ENCODE results near the gene NCR3LG1. TPM values are rescaled to one million over a fixed set of nuclear protein-coding genes. Genes with fewer than 3 reads are reported as not detected.
A peak's percentile ranks its signal among the peaks of the same experiment; 100 is the strongest.

NCR3LG1 gene
- total and polyA plus RNA-seq, 5 donors from 2014 or later: 0.12 to 0.69 TPM; not detected in 3

GRCh38 chr11:17411418-17411817 lies 59.8 kb downstream of the NCR3LG1 start:
- no peak overlapping the region for H3K4me3 Mint-ChIP-seq
- peaks cover 3% of the 10 kb centered on the region for H3K27me3 ChIP-seq (ENCODE audit: control insufficient read depth, insufficient read depth, low read length)
- peaks cover 0 to 2% (median 0%) of the 10 kb centered on the region in 7 donors for H3K9me3 Mint-ChIP-seq
- peak overlapping the region in 1 of 3 donors; percentile 81 for H3K27ac Mint-ChIP-seq
- no peaks in the 10 kb centered on the region for H3K27me3 Mint-ChIP-seq
- ATAC-seq (ENCODE audit: low read depth in 2 of 2): no peak
- peaks cover 4% of the 10 kb centered on the region for H3K36me3 Mint-ChIP-seq
- H3K4me3 ChIP-seq (ENCODE audit: low read depth, low read length): no peak overlapping the region
- H3K9me3 ChIP-seq (ENCODE audit: control insufficient read depth in 2 of 2, low read length in 2 of 2): no peaks in the 10 kb centered on the region
- H3K4me1 ChIP-seq (ENCODE audit: control insufficient read depth, insufficient read depth, low read length, poor library complexity, severe bottlenecking): no peaks in the 10 kb centered on the region
- no peak for DNase-seq
- peaks cover 0 to 2% (median 0%) of the 10 kb centered on the region in 4 donors for H3K4me1 Mint-ChIP-seq
- H3K27ac ChIP-seq (ENCODE audit: insufficient read depth, low read length, poor library complexity, severe bottlenecking): no peak overlapping the region
- no peaks in the 10 kb centered on the region for H3K36me3 ChIP-seq (ENCODE audit: control insufficient read depth, insufficient read depth, low read length)

DNA sequence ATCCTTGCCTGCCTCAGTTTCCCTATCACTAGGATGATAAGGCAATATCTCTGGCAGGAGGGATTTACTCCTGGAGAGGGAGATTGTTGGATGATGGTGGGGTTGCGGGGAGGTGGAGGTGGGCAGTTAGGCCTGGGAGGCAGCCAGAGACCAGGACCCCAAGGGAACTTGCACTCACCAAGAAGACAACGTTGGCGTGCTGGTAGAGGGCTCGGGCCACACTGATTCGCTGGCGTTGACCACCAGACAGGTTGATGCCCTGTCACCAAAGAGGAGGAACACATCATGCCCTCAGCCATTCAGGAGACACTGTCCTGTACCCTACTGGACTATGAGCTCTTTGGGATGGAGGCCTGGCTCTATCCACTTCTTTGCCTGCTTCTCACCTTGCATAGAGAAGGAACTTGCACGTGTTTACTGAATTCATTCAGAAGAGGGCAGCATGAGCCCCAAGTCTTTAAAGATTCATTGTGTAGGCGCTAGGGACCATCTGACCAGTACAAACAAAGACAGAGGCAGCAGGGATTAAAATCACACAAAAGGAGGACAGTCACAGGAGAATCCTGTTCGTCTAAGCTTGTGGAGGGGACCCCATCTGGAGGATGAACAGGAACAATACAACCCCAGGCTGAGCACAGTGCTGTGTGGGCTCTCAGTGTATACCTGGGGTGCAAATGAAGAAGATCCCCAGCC lies 61.0 kb downstream of the NCR3LG1 start:
- Mint-ChIP-seq H3K9me3 (peaks cover 0 to 2% (median 0%) of the 10 kb centered on the region in 7 donors), H3K27ac (no peak overlapping the region), H3K36me3 (peaks cover 4% of the 10 kb centered on the region), H3K27me3 (peaks cover 4% of the 10 kb centered on the region), H3K4me1 (peaks cover 0 to 2% (median 0%) of the 10 kb centered on the region in 4 donors), H3K4me3 (no peak overlapping the region)
- H3K27me3 ChIP-seq (ENCODE audit: control insufficient read depth, insufficient read depth, low read length): peaks cover 3% of the 10 kb centered on the region
- no peak overlapping the region for H3K27ac ChIP-seq (ENCODE audit: insufficient read depth, low read length, poor library complexity, severe bottlenecking)
- ATAC-seq (ENCODE audit: low read depth in 2 of 2): no peak
- H3K4me3 ChIP-seq (ENCODE audit: low read depth, low read length): no peak overlapping the region
- no peaks in the 10 kb centered on the region for H3K4me1 ChIP-seq (ENCODE audit: control insufficient read depth, insufficient read depth, low read length, poor library complexity, severe bottlenecking)
- no peaks in the 10 kb centered on the region for H3K9me3 ChIP-seq (ENCODE audit: control insufficient read depth in 2 of 2, low read length in 2 of 2)
- peak in 1 of 3 donors; percentile 28 for DNase-seq
- H3K36me3 ChIP-seq (ENCODE audit: control insufficient read depth, insufficient read depth, low read length): no peaks in the 10 kb centered on the region

DNA sequence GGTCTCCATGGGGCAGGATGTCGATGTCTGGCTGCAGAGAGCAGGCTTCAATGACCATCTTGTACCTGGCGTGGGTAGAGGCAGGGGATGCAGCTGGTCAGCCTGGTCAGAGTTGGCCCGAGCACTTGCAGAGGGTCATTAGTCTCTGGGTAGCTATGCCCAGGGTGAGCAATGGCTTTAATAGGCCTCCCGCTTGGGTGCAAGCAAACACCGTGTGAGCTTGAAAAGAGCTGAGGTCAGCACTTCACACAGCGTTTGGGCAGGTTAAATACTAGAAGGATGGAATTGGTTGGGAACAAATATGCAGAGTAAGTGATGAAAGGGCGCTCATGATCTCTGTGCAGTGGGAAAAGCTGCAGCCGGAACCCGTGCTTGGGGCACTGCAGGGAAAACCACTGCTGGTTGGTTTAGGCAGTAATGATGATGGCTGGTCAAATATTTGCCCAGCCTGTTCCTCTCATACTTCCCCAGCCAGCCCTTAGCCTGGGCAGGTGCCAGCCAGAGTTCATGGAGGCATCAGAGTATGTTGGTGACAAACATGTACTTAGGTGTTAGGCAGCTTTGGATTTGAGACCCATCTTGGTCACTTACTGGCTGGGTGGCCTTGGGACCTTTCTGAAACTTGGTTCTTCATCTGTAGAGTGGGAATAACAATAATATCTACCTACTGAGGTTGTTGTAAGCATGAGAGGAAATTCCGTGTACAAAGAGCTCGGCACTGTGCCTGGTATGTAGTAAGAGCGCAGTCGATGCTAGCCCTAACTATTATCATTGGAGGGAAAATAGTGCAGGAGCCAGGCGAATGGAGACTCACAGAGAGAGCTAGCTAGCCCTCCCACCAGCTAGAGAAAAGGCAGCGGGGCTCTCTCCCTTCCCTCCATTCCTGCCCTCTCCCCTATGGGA lies 62.1 kb downstream of the NCR3LG1 start:
- no peak for DNase-seq
- peaks cover 4% of the 10 kb centered on the region for H3K36me3 Mint-ChIP-seq
- Histone ChIP-seq H3K4me3 (ENCODE audit: low read depth, low read length) (no peak overlapping the region), H3K36me3 (ENCODE audit: control insufficient read depth, insufficient read depth, low read length) (no peaks in the 10 kb centered on the region), H3K27ac (ENCODE audit: insufficient read depth, low read length, poor library complexity, severe bottlenecking) (no peak overlapping the region), H3K4me1 (ENCODE audit: control insufficient read depth, insufficient read depth, low read length, poor library complexity, severe bottlenecking) (no peaks in the 10 kb centered on the region), H3K9me3 (ENCODE audit: control insufficient read depth in 2 of 2, low read length in 2 of 2) (no peaks in the 10 kb centered on the region), H3K27me3 (ENCODE audit: control insufficient read depth, insufficient read depth, low read length) (peaks cover 6% of the 10 kb centered on the region)
- no peak for ATAC-seq (ENCODE audit: low read depth in 2 of 2)
- H3K9me3 Mint-ChIP-seq: peaks cover 0 to 2% (median 0%) of the 10 kb centered on the region in 7 donors
- peaks cover 5% of the 10 kb centered on the region for H3K27me3 Mint-ChIP-seq
- H3K4me3 Mint-ChIP-seq: no peak overlapping the region
- H3K4me1 Mint-ChIP-seq: peaks cover 0 to 2% (median 0%) of the 10 kb centered on the region in 4 donors
- H3K27ac Mint-ChIP-seq: no peak overlapping the region

DNA sequence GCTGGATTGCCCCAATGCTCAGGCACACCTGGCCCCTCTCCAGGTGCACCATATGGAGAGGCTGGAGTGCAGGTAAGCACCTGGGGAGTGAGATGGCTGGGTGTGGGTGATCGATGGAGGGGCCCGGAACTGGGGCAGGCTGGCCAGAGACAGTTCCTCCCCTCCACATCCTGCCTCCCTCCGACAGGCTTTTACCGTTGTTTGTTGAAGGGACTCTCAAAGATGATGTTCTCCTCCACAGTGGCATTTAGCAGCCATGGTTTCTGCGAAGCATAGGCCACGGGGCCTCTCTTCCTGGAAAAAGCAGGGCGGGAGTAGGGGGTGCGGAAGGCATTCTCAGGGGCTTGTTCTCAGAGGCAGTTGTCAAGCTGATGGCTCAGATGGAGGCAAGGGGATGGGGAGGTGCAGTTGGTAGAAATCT lies 62.7 kb downstream of the NCR3LG1 start:
- H3K27me3 Mint-ChIP-seq: peaks cover 7% of the 10 kb centered on the region
- H3K4me3 Mint-ChIP-seq: no peak overlapping the region
- no peak overlapping the region for H3K27ac Mint-ChIP-seq

DNA sequence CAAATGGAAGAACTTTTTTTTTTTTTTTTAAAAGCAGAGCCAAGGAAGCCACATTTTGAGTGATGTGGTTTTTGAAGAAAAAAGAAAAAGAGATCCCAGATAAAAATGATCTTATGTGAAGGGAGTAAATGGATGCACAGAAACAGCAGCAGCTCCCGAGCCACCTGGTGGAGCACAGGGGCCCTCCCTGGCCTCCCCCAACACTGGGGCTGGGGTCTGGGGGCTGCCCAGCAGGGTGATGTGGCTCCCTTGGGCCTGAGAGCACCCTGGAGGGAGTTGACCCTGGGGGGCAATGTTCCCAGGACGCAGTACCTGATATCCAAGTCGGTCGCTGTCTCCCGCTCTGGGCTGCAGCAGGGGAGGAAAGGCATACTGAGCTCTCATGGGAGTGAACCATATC lies 63.4 kb downstream of the NCR3LG1 start:
- Mint-ChIP-seq H3K27me3 (peaks cover 14% of the 10 kb centered on the region), H3K4me1 (peaks cover 0 to 2% (median 0%) of the 10 kb centered on the region in 4 donors), H3K9me3 (peaks cover 0 to 2% (median 0%) of the 10 kb centered on the region in 7 donors), H3K36me3 (peaks cover 4% of the 10 kb centered on the region), H3K27ac (no peak overlapping the region), H3K4me3 (no peak overlapping the region)
- H3K4me1 ChIP-seq (ENCODE audit: control insufficient read depth, insufficient read depth, low read length, poor library complexity, severe bottlenecking): no peaks in the 10 kb centered on the region
- DNase-seq (no peak), ATAC-seq (ENCODE audit: low read depth in 2 of 2) (no peak)
- no peaks in the 10 kb centered on the region for H3K36me3 ChIP-seq (ENCODE audit: control insufficient read depth, insufficient read depth, low read length)
- H3K27ac ChIP-seq (ENCODE audit: insufficient read depth, low read length, poor library complexity, severe bottlenecking): no peak overlapping the region
- no peaks in the 10 kb centered on the region for H3K9me3 ChIP-seq (ENCODE audit: control insufficient read depth in 2 of 2, low read length in 2 of 2)
- peaks cover 6% of the 10 kb centered on the region for H3K27me3 ChIP-seq (ENCODE audit: control insufficient read depth, insufficient read depth, low read length)
- H3K4me3 ChIP-seq (ENCODE audit: low read depth, low read length): no peak overlapping the region

More for the DNA sequence above, 62.7 kb downstream of the NCR3LG1 start:
- H3K27ac ChIP-seq (ENCODE audit: insufficient read depth, low read length, poor library complexity, severe bottlenecking): no peak overlapping the region
- no peaks in the 10 kb centered on the region for H3K36me3 ChIP-seq (ENCODE audit: control insufficient read depth, insufficient read depth, low read length)
- Mint-ChIP-seq H3K36me3 (peaks cover 4% of the 10 kb centered on the region), H3K4me1 (peaks cover 0 to 2% (median 0%) of the 10 kb centered on the region in 4 donors), H3K9me3 (peaks cover 0 to 2% (median 0%) of the 10 kb centered on the region in 7 donors)
- no peaks in the 10 kb centered on the region for H3K4me1 ChIP-seq (ENCODE audit: control insufficient read depth, insufficient read depth, low read length, poor library complexity, severe bottlenecking)
- H3K9me3 ChIP-seq (ENCODE audit: control insufficient read depth in 2 of 2, low read length in 2 of 2): no peaks in the 10 kb centered on the region
- peaks cover 6% of the 10 kb centered on the region for H3K27me3 ChIP-seq (ENCODE audit: control insufficient read depth, insufficient read depth, low read length)
- DNase-seq: peak in 1 of 3 donors; percentile 88
- no peak for ATAC-seq (ENCODE audit: low read depth in 2 of 2)
- no peak overlapping the region for H3K4me3 ChIP-seq (ENCODE audit: low read depth, low read length)

GRCh38 chr11:17415523-17416104 lies 64.0 kb downstream of the NCR3LG1 start:
- Histone ChIP-seq H3K27ac (ENCODE audit: insufficient read depth, low read length, poor library complexity, severe bottlenecking) (no peak overlapping the region), H3K9me3 (ENCODE audit: control insufficient read depth in 2 of 2, low read length in 2 of 2) (no peaks in the 10 kb centered on the region), H3K4me3 (ENCODE audit: low read depth, low read length) (no peak overlapping the region), H3K4me1 (ENCODE audit: control insufficient read depth, insufficient read depth, low read length, poor library complexity, severe bottlenecking) (no peaks in the 10 kb centered on the region), H3K27me3 (ENCODE audit: control insufficient read depth, insufficient read depth, low read length) (peaks cover 6% of the 10 kb centered on the region), H3K36me3 (ENCODE audit: control insufficient read depth, insufficient read depth, low read length) (no peaks in the 10 kb centered on the region)
- Mint-ChIP-seq H3K9me3 (peaks cover 0 to 2% (median 0%) of the 10 kb centered on the region in 7 donors), H3K4me1 (peaks cover 0 to 2% (median 0%) of the 10 kb centered on the region in 4 donors), H3K27ac (no peak overlapping the region), H3K36me3 (peaks cover 4% of the 10 kb centered on the region), H3K27me3 (peaks cover 14% of the 10 kb centered on the region), H3K4me3 (no peak overlapping the region)
- no peak for ATAC-seq (ENCODE audit: low read depth in 2 of 2)
- DNase-seq: no peak

- H3K27me3 Mint-ChIP-seq: peaks cover 18% of the 10 kb centered on the region
- DNase-seq (no peak), ATAC-seq (ENCODE audit: low read depth in 2 of 2) (no peak)
- H3K4me3 ChIP-seq (ENCODE audit: low read depth, low read length): no peak overlapping the region
- no peaks in the 10 kb centered on the region for H3K9me3 ChIP-seq (ENCODE audit: control insufficient read depth in 2 of 2, low read length in 2 of 2)
- no peaks in the 10 kb centered on the region for H3K9me3 Mint-ChIP-seq
- no peaks in the 10 kb centered on the region for H3K4me1 ChIP-seq (ENCODE audit: control insufficient read depth, insufficient read depth, low read length, poor library complexity, severe bottlenecking)
- H3K36me3 Mint-ChIP-seq: peaks cover 4% of the 10 kb centered on the region
- H3K27ac ChIP-seq (ENCODE audit: insufficient read depth, low read length, poor library complexity, severe bottlenecking): no peak overlapping the region
- H3K4me1 Mint-ChIP-seq: peaks cover 0 to 2% (median 0%) of the 10 kb centered on the region in 4 donors
- no peak overlapping the region for H3K4me3 Mint-ChIP-seq
- no peak overlapping the region for H3K27ac Mint-ChIP-seq
- H3K27me3 ChIP-seq (ENCODE audit: control insufficient read depth, insufficient read depth, low read length): peaks cover 6% of the 10 kb centered on the region
- H3K36me3 ChIP-seq (ENCODE audit: control insufficient read depth, insufficient read depth, low read length): no peaks in the 10 kb centered on the region
Measured at GRCh38 chr11:17416492-17416891, 64.9 kb downstream of the NCR3LG1 start.

All from CD4-positive, CD25-positive, alpha-beta regulatory T cell (primary cell).